Natural killer cell (primary cell): ENCODE measurements around the gene MMAA. TPM values are rescaled to one million over a fixed set of nuclear protein-coding genes. Genes with fewer than 3 reads are reported as not detected.

Source experiments
- ATAC-seq, 3 donors: fragments of 150-1000 bp in 2 of 3; fragments of 200-7000 bp in 1 of 3; cut with Tn5 transposase; 1 replicate in 1 of 3; 2 replicates in 2 of 3; pipeline ENCODE4 v1.10.0; 2021; ENCODE audit warnings: mild to moderate bottlenecking in 2 of 3, moderate library complexity in 2 of 3
- DNase-seq, 2 donors: peaks; one replicate each; pipeline versions ENCODE4 v3.0.0 to v3.0.0-alpha.2; 2013 to 2021; ENCODE audit warnings: mixed read lengths in 1 of 2
- H3K27ac ChIP-seq: one replicate; pipeline ENCODE4 v1.5.1; 2013; ENCODE audit warnings: mild to moderate bottlenecking, low read length
- H3K27me3 ChIP-seq: one replicate; pipeline ENCODE4 v1.6.1; 2013; ENCODE audit warnings: low read length; ENCODE audit not compliant: control insufficient read depth, insufficient read depth
- H3K36me3 ChIP-seq: one replicate; pipeline ENCODE4 v1.6.1; 2013; ENCODE audit warnings: low read length; ENCODE audit not compliant: control insufficient read depth, insufficient read depth
- H3K4me1 ChIP-seq: one replicate; pipeline ENCODE4 v1.6.1; 2013; ENCODE audit warnings: low read length; ENCODE audit not compliant: control insufficient read depth, insufficient read depth
- H3K4me3 ChIP-seq: one replicate; pipeline ENCODE4 v1.5.1; 2013; ENCODE audit warnings: low read length
- H3K9me3 ChIP-seq: one replicate; pipeline ENCODE4 v1.6.1; 2013; ENCODE audit warnings: low read length; ENCODE audit not compliant: control insufficient read depth, insufficient read depth
- H3K27ac Mint-ChIP-seq, 2 donors: one replicate each; pipeline ENCODE4 v1.8.0; 2022; ENCODE audit warnings: mild to moderate bottlenecking in 2 of 2, mixed read lengths in 2 of 2, moderate library complexity in 1 of 2
- H3K27me3 Mint-ChIP-seq, 2 donors: one replicate each; pipeline ENCODE4 v1.8.0; 2022; ENCODE audit warnings: low read depth in 2 of 2, mixed read lengths in 2 of 2
- H3K36me3 Mint-ChIP-seq: one replicate; pipeline ENCODE4 v1.8.0; 2022; ENCODE audit warnings: mixed read lengths
- H3K4me1 Mint-ChIP-seq, 2 donors: one replicate each; pipeline ENCODE4 v1.8.0; 2022; ENCODE audit warnings: mixed read lengths in 2 of 2
- H3K4me3 Mint-ChIP-seq: one replicate; pipeline ENCODE4 v1.8.0; 2022; ENCODE audit warnings: mild to moderate bottlenecking, moderate library complexity, mixed read lengths
- H3K9me3 Mint-ChIP-seq, 2 donors: one replicate each; pipeline ENCODE4 v1.8.0; 2022; ENCODE audit warnings: mixed read lengths in 2 of 2
- CTCF ChIP-seq: fragments of 200-600 bp; IDR thresholded peaks from one replicate; pipeline ENCODE4 v1.8.0; 2022; ENCODE audit warnings: antibody characterized with exemption
- WGBS: methylation state at CpG from one replicate; pipeline ENCODE4 v1.1.7; 2013; ENCODE audit warnings: missing lambda C conversion rate; ENCODE audit not compliant: insufficient coverage; 5-methylcytosine and 5-hydroxymethylcytosine counted together
- intact Hi-C: fragments of 100-400 bp; cut with micrococcal nuclease; formaldehyde crosslinking; loops from one replicate; pipeline ENCODE4 v1.14.2; 2022
- total RNA-seq, 4 donors: library from RNA; stranded (reverse); fragments of 120-200 nt in 1 of 4; gene quantifications; one replicate each; pipeline versions ENCODE4 v1.2.3 to v1.2.4, GENCODE V29; 2013 to 2022

The MMAA gene
- total RNA-seq, 3 donors from 2014 or later (not counting 1 experiment from before 2014, with no cell fraction given): 7.8 to 11.7 (median 9.7) TPM

- Histone ChIP-seq H3K36me3 (no peaks in the 10 kb centered on the region), H3K4me3 (no peak overlapping the region), H3K27ac (no peak overlapping the region), H3K9me3 (no peaks in the 10 kb centered on the region), H3K27me3 (no peaks in the 10 kb centered on the region), H3K4me1 (no peaks in the 10 kb centered on the region)
- ATAC-seq (no peak), DNase-seq (no peak)
- Mint-ChIP-seq H3K9me3 (no peaks in the 10 kb centered on the region), H3K36me3 (no peaks in the 10 kb centered on the region), H3K4me3 (no peak overlapping the region), H3K4me1 (no peaks in the 10 kb centered on the region), H3K27me3 (peaks cover 8 to 13% of the 10 kb centered on the region in 2 donors), H3K27ac (no peak overlapping the region)
- intact Hi-C loops: no loop called here
- no peak for TF ChIP-seq CTCF
- WGBS: 93% methylated on average over 2 of the region's 2 CpGs
These were observed 78.1 kb downstream of the MMAA start for GRCh38 chr4:145697332-145697731.

GRCh38 chr4:145698507-145698906, 79.3 kb downstream of the MMAA start:
- no peak overlapping the region for H3K4me3 Mint-ChIP-seq
- WGBS: 100% methylated on average over 1 of the region's 2 CpGs

GRCh38 chr4:145703850-145704497, 84.8 kb downstream of the MMAA start:
- H3K4me3 Mint-ChIP-seq: no peak overlapping the region

More at GRCh38 chr4:145698507-145698906, 79.3 kb downstream of the MMAA start:
- Mint-ChIP-seq H3K9me3 (no peaks in the 10 kb centered on the region), H3K27ac (no peak overlapping the region), H3K36me3 (no peaks in the 10 kb centered on the region), H3K27me3 (peaks cover 8 to 13% of the 10 kb centered on the region in 2 donors), H3K4me1 (no peaks in the 10 kb centered on the region)
- H3K27me3 ChIP-seq: no peaks in the 10 kb centered on the region
- H3K36me3 ChIP-seq: no peaks in the 10 kb centered on the region
- no peak overlapping the region for H3K27ac ChIP-seq
- DNase-seq: no peak
- ATAC-seq: no peak
- H3K4me3 ChIP-seq: no peak overlapping the region
- TF ChIP-seq CTCF: no peak
- H3K4me1 ChIP-seq: no peaks in the 10 kb centered on the region
- intact Hi-C loops: no loop called here
- H3K9me3 ChIP-seq: no peaks in the 10 kb centered on the region

More at GRCh38 chr4:145703850-145704497, 84.8 kb downstream of the MMAA start:
- Histone ChIP-seq H3K9me3 (no peaks in the 10 kb centered on the region), H3K27me3 (no peaks in the 10 kb centered on the region), H3K4me3 (no peak overlapping the region), H3K4me1 (no peaks in the 10 kb centered on the region), H3K36me3 (no peaks in the 10 kb centered on the region), H3K27ac (no peak overlapping the region)
- 86% methylated on average over 4 of the region's 4 CpGs for WGBS
- H3K36me3 Mint-ChIP-seq: no peaks in the 10 kb centered on the region
- no peak overlapping the region for H3K27ac Mint-ChIP-seq
- no peak for ATAC-seq
- intact Hi-C loops: no loop called here
- TF ChIP-seq CTCF: no peak
- H3K4me1 Mint-ChIP-seq: no peaks in the 10 kb centered on the region
- no peak for DNase-seq
- H3K9me3 Mint-ChIP-seq: peaks cover 0 to 4% of the 10 kb centered on the region in 2 donors
- peaks cover 8 to 13% of the 10 kb centered on the region in 2 donors for H3K27me3 Mint-ChIP-seq
